DND-41 (cell line): ENCODE data around the gene HTR1B.

ENCODE experiments used
- CTCF ChIP-seq: IDR thresholded peaks from 2 replicates; pipeline ENCODE4 v1.5.1; 2012; ENCODE audit warnings: borderline replicate concordance, low read length, moderate library complexity, mild to moderate bottlenecking; ENCODE audit not compliant: poor library complexity, severe bottlenecking; ENCODE audit errors: extremely low read depth
- EZH2 ChIP-seq: IDR thresholded peaks from 3 replicates; pipeline ENCODE4 v1.6.1; 2012; ENCODE audit warnings: borderline replicate concordance, low read depth, mild to moderate bottlenecking, moderate library complexity, low read length, inconsistent platforms; ENCODE audit not compliant: severe bottlenecking

- TF ChIP-seq CTCF (no peak), EZH2 (no peak)
Observed at GRCh38 chr6:77468939-77469338, 5.6 kb upstream of the HTR1B start.
